Gastroesophageal sphincter (tissue), 3 donors: ENCODE data around the gene GPR63.

Experiments used
- POLR2A ChIP-seq, 2 donors: fragments of 450-650 bp; IDR thresholded peaks; one replicate each; pipeline ENCODE4 v1.6.1; 2017; ENCODE audit warnings: antibody characterized with exemption in 2 of 2, mild to moderate bottlenecking in 2 of 2, moderate library complexity in 1 of 2
- TF ChIP-seq, protein P1 (sequence below), 4 experiments: fragments of 200-600 bp in 2 of 4; fragments of 450-650 bp in 2 of 4; sonication (generic) in 1 of 4; IDR thresholded peaks; one replicate each; pipeline ENCODE4 v1.5.1; 2017 to 2019; ENCODE audit warnings: antibody characterized with exemption in 4 of 4, mild to moderate bottlenecking in 2 of 4, moderate library complexity in 2 of 4

GRCh38 chr6:96826865-96827264, 10.4 kb downstream of the GPR63 start:
- TF ChIP-seq, protein P1, sequence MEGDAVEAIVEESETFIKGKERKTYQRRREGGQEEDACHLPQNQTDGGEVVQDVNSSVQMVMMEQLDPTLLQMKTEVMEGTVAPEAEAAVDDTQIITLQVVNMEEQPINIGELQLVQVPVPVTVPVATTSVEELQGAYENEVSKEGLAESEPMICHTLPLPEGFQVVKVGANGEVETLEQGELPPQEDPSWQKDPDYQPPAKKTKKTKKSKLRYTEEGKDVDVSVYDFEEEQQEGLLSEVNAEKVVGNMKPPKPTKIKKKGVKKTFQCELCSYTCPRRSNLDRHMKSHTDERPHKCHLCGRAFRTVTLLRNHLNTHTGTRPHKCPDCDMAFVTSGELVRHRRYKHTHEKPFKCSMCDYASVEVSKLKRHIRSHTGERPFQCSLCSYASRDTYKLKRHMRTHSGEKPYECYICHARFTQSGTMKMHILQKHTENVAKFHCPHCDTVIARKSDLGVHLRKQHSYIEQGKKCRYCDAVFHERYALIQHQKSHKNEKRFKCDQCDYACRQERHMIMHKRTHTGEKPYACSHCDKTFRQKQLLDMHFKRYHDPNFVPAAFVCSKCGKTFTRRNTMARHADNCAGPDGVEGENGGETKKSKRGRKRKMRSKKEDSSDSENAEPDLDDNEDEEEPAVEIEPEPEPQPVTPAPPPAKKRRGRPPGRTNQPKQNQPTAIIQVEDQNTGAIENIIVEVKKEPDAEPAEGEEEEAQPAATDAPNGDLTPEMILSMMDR (IDR thresholded peaks at IDR 0.05) = no peak
- no peak for TF ChIP-seq POLR2A (IDR thresholded peaks at IDR 0.05)
